B cell (primary cell): ENCODE data around the gene GAD1.

Experiments
- CTCF ChIP-seq: fragments of 200-600 bp; IDR thresholded peaks from one replicate; pipeline ENCODE4 v1.8.0; 2022; ENCODE audit warnings: antibody characterized with exemption, mild to moderate bottlenecking
- EZH2 ChIP-seq: IDR thresholded peaks from 2 replicates; pipeline ENCODE4 v1.6.1; 2012; ENCODE audit warnings: borderline replicate concordance, low read depth, mild to moderate bottlenecking, moderate library complexity, low read length; ENCODE audit not compliant: insufficient read depth, poor library complexity, severe bottlenecking

- TF ChIP-seq CTCF (no peak), EZH2 (no peak)
Measured at GRCh38 chr2:170819680-170820664, 3.3 kb downstream of the GAD1 start.
